G401 (cell line): ENCODE results near the gene EHD4. TPM values are rescaled to one million over a fixed set of nuclear protein-coding genes. Genes with fewer than 3 reads are reported as not detected.

Source experiments
- DNase-seq: peaks from one replicate; pipeline ENCODE4 v3.0.0-alpha.2; 2015; ENCODE audit warnings: low spot score
- in situ Hi-C: cut with HindIII; loops from 2 replicates; pipeline ENCODE4 v1.10.0; 2016; ENCODE audit warnings: low sequenced_read_pairs, mixed read lengths
- total RNA-seq: library from RNA; depleted of rRNA; stranded (reverse); fragments of >200 nt; shearing (Covaris generic); gene quantifications from 2 replicates; pipeline ENCODE4 v1.2.3, GENCODE V29; 2014

The EHD4 gene
- total RNA-seq, 1 experiment from 2014 or later, result 8.8 TPM

GRCh38 chr15:41876689-41877088 lies 95.7 kb downstream of the EHD4 start:
- in situ Hi-C loops, result no loop called here
- DNase-seq, result no peak

GRCh38 chr15:41876007-41876406 lies 96.3 kb downstream of the EHD4 start:
- in situ Hi-C loops, result no loop called here

GRCh38 chr15:41874736-41875135 lies 97.6 kb downstream of the EHD4 start:
- in situ Hi-C loops, result no loop called here
- no peak for DNase-seq

More at GRCh38 chr15:41876007-41876406, 96.3 kb downstream of the EHD4 start:
- DNase-seq, result no peak

- DNase-seq, result no peak
- in situ Hi-C loops, result no loop called here
Measured at GRCh38 chr15:41873711-41874110, 98.6 kb downstream of the EHD4 start.

- in situ Hi-C loops, result no loop called here
- no peak for DNase-seq
Measured at GRCh38 chr15:41872166-41872747, 100.1 kb downstream of the EHD4 start.

GRCh38 chr15:41871175-41871905 lies 101.0 kb downstream of the EHD4 start:
- in situ Hi-C loops, result no loop called here
- no peak for DNase-seq

- in situ Hi-C loops, result no loop called here
- no peak for DNase-seq
Measured at GRCh38 chr15:41870689-41871081, 101.7 kb downstream of the EHD4 start.

GRCh38 chr15:41869770-41870688 lies 102.3 kb downstream of the EHD4 start:
- in situ Hi-C loops, result no loop called here
- no peak for DNase-seq

GRCh38 chr15:41868321-41868720 lies 104.0 kb downstream of the EHD4 start:
- in situ Hi-C loops, result no loop called here
- no peak for DNase-seq

- in situ Hi-C loops, result no loop called here
- DNase-seq, result no peak
Measured at GRCh38 chr15:41866872-41867579, 105.3 kb downstream of the EHD4 start.

GRCh38 chr15:41866263-41866703 lies 106.1 kb downstream of the EHD4 start:
- in situ Hi-C loops, result no loop called here
- no peak for DNase-seq

- in situ Hi-C loops, result no loop called here
- no peak for DNase-seq
Measured at GRCh38 chr15:41865490-41866055, 106.8 kb downstream of the EHD4 start.

- peak; percentile 63 for DNase-seq
- in situ Hi-C loops, result no loop called here
Measured at GRCh38 chr15:41862515-41863116, 109.7 kb downstream of the EHD4 start.

- peak; percentile 72 for DNase-seq
- in situ Hi-C loops, result no loop called here
Measured at GRCh38 chr15:41861736-41862356, 110.5 kb downstream of the EHD4 start.

GRCh38 chr15:41860049-41860828 lies 112.1 kb downstream of the EHD4 start:
- in situ Hi-C loops, result no loop called here
- no peak for DNase-seq

- DNase-seq, result no peak
- in situ Hi-C loops, result no loop called here
Measured at GRCh38 chr15:41858756-41859155, 113.6 kb downstream of the EHD4 start.

- DNase-seq, result no peak
- in situ Hi-C loops, result no loop called here
Measured at GRCh38 chr15:41857316-41857715, 115.0 kb downstream of the EHD4 start.
